Keratinocyte (primary cell): ENCODE measurements around the gene SDK1.

Source experiments
- CTCF ChIP-seq, 3 experiments: IDR thresholded peaks in 1 of 3; conservative IDR thresholded peaks in 1 of 3; optimal IDR thresholded peaks in 1 of 3; 2 replicates in 2 of 3; 3 replicates in 1 of 3; pipeline versions ENCODE3 to v1.5.1; 2011; ENCODE audit warnings: low read length in 3 of 3, mild to moderate bottlenecking in 3 of 3, moderate library complexity in 2 of 3, control low read depth in 1 of 3, inconsistent platforms in 1 of 3; ENCODE audit not compliant: insufficient read depth in 2 of 3; ENCODE audit errors: extremely low read depth in 1 of 3
- EZH2 ChIP-seq: IDR thresholded peaks from one replicate; pipeline ENCODE4 v1.6.1; 2012; ENCODE audit warnings: inconsistent platforms, mild to moderate bottlenecking, low read length, moderate library complexity

GRCh38 chr7:4277936-4278335 lies 976.9 kb downstream of the SDK1 start:
- TF ChIP-seq CTCF (optimal IDR thresholded peaks at IDR 0.05 in 1 of 3, IDR thresholded peaks at IDR 0.05 in 1 of 3, conservative IDR thresholded peaks at IDR 0.05 in 1 of 3; ENCODE audit: extremely low read depth in 1 of 3, insufficient read depth in 2 of 3, low read length in 3 of 3) (no peak), EZH2 (no peak)
